Stimulated activated CD8-positive, alpha-beta memory T cell treated with anti-CD3 and anti-CD28 coated beads, Interleukin-15, amount 100 ng/mL, for 1 hour (primary cell): ENCODE data around the gene OR6S1.

Experiments
- DNase-seq: peaks from one replicate; pipeline ENCODE4 v3.0.0-alpha.2; 2020; ENCODE audit warnings: low read depth

Gene OR6S1

GRCh38 chr14:20641591-20641990 lies at the start of gene OR6S1:
Gene OR6S1, minus strand, starts transcription at chr14:20641691. Its CDS starts 0 bp downstream, at chr14:20641691.
- no peak for DNase-seq

GRCh38 chr14:20690848-20691640 lies 49.6 kb upstream of the OR6S1 start:
- no peak for DNase-seq

DNA sequence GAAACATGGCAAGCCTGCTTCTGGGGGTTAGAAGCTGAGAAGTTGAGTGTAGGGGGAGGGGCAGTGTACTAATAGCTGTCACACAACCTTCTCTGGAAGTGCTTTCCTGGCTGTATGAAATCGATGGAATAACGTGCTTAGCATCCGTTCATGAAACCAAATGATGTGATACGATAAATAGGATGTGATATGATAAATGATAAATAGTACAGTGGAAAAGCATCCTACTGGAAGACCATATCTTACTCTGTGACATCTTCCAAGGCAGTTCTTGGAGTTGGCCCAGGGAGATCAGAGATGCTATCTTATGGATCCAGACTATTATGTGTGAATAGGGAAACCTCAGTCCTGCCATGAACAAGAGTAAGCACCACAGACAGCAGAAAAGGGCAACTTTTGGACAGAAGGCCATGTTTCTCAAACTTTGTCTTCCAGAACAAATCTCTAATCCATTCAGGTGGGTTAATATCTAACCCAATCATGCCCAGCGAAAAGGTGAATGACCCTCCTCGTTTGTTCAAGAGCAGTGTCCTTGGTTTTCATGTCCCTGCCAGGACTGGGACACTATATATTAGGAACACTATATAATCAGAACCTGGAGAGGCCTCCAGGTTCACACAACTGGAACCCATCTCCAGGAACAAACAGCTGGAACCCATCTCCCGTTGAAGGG lies 46.8 kb upstream of the OR6S1 start, which contains the start of gene ANG:
TSS of gene ANG (plus strand) at position 598 of the 673 bp plus-strand sequence. CDS start 4,801 bp downstream, outside the sequence.
- no peak for DNase-seq

DNA sequence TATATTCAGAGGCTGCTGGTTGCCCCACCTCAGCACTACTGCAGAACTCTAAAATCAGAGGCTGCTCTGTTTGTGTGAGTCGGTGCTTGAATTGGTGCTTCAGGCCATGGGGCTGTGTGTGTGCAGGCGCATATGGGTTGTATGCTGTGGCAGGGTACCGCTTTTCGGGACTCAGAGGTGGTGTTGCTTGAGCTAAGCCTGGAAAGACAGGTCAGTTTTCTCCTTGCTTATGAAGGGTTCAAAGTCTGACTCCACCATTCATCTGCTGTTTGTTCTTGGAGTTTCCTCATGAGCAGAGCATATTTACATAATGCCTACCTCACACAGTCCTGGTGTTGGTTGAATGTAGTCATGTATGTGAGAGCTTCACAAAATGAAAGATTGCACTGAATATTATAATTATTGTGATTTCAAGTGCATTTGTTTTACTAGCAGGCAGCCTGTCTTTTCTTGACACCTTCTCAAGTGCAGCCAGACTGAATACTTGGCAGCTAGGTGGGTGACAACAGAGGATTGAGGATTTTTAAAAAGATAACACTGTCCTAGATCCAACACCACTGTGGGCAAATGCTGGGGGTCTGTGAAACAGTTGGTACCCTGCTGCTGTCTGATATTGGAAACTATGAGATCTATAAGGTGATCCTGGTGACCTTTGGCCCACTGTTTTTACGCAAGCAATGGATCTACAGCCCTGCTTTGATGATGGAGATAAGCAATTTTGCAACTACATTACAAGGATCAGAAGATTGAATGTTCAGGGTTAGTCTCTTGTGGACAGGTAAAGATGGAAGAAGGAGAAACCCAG lies 46.1 kb upstream of the OR6S1 start:
- no peak for DNase-seq

GRCh38 chr14:20686386-20687143 lies 45.1 kb upstream of the OR6S1 start:
- DNase-seq = no peak

GRCh38 chr14:20684662-20685456 lies 43.4 kb upstream of the OR6S1 start:
- no peak for DNase-seq

GRCh38 chr14:20683891-20684661 lies 42.6 kb upstream of the OR6S1 start, which contains the start of gene RNASE4:
Gene RNASE4, plus strand, starts transcription at chr14:20684560. Its CDS starts 14,812 bp downstream, at chr14:20699372.
- DNase-seq = peak; percentile 76

DNA sequence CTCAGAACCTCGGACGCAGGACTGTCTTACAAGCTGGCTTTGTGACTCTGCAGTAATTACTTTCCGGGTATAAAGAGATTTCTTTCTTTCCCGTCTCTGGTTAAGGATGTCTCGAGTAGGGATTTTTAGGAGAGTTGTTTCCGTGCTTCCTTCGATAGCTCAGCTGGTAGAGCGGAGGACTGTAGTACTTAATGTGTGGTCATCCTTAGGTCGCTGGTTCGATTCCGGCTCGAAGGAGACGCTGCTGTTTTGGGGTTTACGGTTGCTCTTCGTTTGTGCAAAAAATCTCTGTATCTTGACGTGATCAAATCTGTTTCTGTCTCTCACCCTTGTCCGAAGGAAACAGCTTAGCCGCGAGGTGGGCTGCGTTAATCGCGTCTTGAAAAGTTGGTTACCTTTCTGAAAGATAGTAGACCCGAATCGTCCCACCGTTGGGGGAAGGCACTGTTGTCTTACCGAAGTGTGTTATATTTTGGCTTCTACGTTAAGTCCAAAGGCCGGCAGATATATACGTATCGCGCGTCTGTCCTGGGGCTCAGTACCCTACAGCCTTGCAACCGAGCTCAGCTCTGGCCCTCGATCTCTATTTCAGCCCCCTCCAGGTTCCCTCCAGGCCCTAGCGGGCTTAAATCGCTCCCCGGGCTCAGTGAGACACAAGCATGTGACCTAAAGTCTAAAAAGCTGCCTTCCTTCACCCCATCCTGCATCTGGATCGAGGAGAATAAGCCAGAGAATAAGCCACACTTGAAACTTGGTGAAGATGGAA lies 41.8 kb upstream of the OR6S1 start:
- peak; percentile 49 for DNase-seq

DNA sequence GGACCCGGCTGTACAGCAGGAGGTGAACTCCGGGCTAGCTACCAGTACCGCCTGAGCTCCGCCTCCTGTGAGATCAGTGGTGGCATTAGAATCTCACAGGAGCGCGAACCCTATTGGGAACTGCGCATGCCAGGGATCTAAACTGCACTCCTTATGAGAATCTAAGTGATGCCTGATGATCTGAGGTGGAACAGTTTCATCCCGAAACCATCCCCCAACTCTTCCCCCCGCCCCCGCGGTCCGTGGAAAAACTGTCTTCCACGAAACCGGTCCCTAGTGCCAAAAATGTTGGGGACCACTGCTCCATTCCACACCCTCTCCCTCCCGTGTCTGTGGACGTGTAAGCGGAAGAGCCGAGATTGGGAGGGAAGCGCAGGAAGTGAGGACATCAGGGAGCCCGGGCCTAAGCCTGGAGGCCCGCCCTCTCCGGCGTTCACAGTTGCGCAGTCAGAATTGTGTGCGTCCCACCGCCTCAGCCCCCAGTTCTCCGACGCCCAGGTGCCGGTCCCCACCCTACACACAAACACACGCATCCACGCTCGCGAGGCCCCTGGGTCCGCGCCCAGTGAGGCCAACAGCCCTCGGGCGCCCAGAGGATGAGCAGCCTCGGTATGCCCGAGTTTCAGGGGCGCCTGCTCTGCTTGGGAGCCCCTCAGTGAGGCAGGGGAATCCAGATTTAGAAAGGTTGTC lies 41.1 kb upstream of the OR6S1 start:
- DNase-seq = peak; percentile 46

DNA sequence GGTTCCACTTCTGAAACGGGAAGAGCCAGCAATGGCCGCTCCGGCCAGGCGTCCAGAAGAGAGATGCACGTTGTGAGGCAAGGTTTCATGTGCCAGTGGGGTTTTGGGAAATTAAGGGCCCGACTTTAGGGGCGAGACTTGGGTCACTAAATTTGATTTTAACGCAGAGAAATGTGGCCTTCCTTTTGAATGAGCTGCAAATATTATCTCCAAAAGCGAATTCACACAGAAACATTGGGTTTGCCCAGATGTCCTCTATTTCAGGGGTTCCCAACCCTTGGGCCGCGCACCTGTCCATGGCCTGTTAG lies 40.6 kb upstream of the OR6S1 start:
- DNase-seq = no peak

DNA sequence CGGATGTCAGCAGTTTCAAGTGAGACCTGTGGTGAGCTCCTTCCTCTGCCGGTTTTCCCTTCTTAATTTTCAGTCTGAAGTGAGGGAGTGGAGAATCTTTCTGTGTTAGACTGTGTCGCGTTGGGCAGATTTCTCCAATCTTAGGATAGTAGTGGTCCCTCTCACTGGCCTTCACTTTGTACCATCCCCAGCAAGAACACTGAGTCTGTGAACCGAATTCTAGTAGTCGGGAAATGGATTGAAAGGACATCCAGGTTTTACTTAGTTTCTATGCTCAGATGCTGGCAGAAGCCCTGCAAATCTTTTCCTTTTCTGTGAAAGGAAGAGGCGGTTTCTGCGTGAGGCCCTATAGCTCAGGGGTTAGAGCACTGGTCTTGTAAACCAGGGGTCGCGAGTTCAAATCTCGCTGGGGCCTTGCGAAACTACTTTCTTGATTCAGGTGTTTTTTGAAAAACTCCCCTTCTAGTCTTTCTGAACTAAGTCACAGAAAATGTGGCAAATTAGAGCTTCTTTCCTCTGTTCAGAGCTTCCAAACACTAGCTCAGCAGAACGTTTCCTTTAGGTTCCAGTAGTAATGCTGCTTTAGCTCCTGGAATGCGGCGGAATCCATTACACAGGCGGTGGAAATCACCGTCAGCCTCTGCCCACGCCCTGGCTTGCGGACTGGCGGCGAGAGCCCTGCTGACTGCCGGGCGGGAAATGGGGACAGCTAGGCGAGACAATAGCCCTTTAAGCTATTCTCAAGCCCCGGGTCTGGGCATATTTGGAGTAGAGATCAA lies 40.0 kb upstream of the OR6S1 start:
- peak; percentile 84 for DNase-seq

DNA sequence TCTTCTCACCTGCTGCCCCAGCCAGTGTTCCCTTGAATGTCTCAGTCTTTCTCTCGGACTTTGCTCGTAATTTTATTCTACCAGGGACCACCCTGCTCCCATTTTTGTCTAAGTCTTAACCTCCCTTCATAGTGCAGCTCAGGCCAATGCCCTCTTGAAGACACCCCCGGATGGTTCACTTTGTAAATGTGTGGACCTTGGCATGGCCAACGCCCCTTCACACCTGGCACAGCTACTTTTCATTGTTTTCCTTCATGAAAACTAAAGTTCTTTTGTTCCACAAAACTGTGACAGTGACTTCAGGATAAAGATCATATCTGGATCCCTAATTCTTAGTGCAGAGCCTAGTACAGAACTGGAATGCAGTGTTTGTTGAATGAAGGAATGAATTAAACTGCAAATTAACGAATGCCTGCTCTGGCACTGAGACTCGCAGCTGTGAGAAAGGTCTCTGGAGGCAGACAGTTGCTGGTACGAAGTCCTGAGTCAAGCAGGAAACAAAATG lies 39.4 kb upstream of the OR6S1 start:
- DNase-seq = peak; percentile 8

DNA sequence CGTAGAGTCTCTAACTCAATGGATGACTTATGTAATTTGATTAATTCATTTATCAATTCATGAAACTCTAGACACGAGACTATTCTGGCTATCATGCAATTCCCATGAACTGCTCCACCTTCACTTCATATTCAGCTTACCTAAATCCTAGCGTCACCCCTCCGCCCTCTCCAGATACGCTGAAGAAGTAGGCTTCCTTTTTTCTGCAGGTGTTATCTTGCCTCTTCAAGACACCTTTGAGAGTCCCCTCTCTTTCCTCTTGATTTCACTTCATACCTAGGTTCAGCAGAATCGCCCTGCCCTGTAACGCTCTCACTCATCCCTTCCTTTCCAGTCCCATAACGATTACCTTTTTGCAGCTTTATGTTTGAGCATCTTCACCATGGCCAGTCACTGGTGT lies 38.9 kb upstream of the OR6S1 start:
- no peak for DNase-seq

GRCh38 chr14:20679907-20680306 lies 38.4 kb upstream of the OR6S1 start:
- DNase-seq = no peak

- DNase-seq = no peak
Measured at GRCh38 chr14:20676072-20676471, 34.6 kb upstream of the OR6S1 start.

- DNase-seq = no peak
Measured at GRCh38 chr14:20675669-20676068, 34.2 kb upstream of the OR6S1 start.

- DNase-seq = no peak
Measured at GRCh38 chr14:20671597-20672283, 30.2 kb upstream of the OR6S1 start.
